Femur (tissue), 1 donor: ENCODE data around the gene GRM4.

Source experiments
- DNase-seq: peaks from one replicate; pipeline ENCODE4 v3.0.0-alpha.2; 2017

Gene GRM4

GRCh38 chr6:34037151-34037550 is 108.7 kb downstream of the GRM4 start:
- DNase-seq, result no peak

GRCh38 chr6:34036357-34037069 is 109.4 kb downstream of the GRM4 start:
- no peak for DNase-seq

DNA sequence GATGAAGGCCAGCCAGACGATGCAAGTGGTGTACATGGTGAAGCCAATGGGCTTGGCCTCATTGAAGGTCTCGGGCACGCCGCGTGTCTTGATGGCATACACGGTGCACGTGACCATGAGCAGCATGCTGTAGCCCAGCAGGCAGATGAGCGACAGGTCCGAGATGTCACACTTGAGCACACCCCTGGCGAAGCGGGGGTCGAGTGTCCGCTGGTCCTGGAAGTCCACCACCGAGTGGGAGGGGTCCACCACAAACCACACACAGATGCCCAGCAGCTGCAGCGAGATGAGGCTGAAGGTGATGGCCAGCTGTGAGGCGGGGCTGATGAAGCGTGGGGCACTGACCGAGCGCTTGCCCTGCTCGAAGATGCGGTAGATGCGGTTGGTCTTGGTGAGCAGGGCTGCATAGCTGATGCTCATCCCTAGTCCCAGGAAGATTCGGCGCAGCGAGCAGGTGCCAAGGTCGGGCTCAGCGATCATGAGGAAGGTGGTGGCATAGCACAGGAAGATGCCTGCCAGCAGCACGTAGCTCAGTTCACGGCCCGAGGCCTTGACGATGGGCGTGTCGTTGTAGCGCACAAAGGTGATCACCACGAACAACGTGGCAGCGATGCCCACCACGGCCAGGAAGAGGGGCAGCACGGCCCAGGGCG is 110.1 kb downstream of the GRM4 start:
- DNase-seq, result no peak

GRCh38 chr6:34035161-34035560 is 110.7 kb downstream of the GRM4 start:
- no peak for DNase-seq

- no peak for DNase-seq
Observed at GRCh38 chr6:34032856-34033255, 113.0 kb downstream of the GRM4 start.

- no peak for DNase-seq
Observed at GRCh38 chr6:34031625-34032383, 114.1 kb downstream of the GRM4 start.

- DNase-seq, result no peak
Observed at GRCh38 chr6:34030831-34031624, 114.9 kb downstream of the GRM4 start.

- DNase-seq, result no peak
Observed at GRCh38 chr6:34029489-34030280, 116.2 kb downstream of the GRM4 start.

DNA sequence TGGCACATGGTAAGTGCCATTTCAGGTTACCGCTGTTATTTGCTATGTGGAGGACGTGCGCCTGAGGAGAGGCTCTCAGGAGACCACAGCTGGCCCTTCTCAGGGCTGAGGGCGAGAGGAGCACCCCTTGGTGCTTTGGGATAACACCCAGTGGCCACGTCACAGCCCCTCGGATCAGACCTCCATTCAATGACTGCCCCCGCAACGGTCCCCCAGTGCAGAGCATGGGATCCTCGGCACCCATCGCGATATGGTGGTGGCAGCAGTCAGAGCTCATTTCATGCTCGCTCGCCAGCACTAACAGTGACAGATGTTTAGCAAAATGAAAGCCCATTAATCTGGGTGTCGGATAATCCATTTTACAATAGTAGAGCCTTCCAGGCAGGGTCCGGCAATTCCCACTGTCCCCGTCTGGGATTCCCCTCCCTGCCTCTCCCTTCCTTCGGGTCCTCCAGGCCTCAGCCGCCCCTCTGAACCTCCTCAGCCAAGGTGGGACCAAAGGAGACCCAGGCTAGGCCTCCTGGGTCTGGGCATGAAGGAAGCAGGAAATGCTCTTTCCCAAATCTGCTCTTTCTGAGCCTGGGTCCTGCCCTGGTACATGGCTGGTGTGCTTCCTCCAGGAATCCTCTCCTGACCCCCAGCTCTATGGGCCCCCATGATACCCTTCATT is 117.1 kb downstream of the GRM4 start:
- no peak for DNase-seq

DNA sequence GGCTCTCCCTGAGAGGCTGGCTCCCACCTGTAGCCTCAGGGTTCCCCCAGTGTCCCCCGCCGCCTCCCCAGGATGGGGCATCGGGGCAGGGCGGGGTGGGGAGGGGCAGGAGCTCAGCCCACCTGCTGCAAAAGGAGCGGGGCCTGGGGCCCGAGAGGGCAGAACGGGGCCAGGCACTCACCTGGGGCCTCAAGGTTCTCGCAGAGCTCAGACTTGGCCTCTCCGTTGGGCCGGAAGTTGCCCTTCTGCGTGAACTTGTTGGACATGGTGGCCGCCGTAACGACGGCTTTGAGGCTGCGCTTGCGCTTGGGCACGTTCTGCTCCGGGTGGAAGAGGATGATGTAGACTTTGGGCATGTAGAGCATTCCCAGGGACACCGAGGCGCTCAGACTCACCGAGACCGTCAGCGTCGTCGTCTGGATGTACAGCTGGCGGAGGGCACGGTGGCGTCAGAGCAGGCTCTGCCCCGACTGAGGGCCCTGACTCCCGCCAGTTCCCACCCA is 117.9 kb downstream of the GRM4 start:
- DNase-seq, result no peak

GRCh38 chr6:34027445-34027936 is 118.4 kb downstream of the GRM4 start:
- DNase-seq, result peak; percentile 49

DNA sequence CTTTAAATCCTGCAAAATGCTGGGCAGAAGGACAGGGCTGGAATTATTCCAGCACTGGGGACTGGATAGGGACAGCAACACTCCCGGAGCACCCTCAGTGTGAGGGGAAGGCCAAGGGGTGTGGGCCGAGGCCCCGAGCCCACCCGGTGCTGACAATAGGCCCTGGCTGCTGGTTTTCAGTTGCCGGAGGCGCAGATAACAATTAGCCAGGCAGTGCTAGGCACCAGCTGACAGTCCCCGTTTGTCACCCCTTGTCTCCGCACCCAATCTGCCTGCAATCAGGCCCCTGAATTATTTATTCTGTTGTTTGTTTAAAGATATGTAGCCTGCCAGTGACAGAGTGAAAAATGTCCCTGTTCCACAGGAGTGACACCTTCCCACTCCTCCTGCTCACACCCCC is 120.0 kb downstream of the GRM4 start:
- DNase-seq, result no peak

- DNase-seq, result no peak
Observed at GRCh38 chr6:34025112-34025807, 120.6 kb downstream of the GRM4 start.

DNA sequence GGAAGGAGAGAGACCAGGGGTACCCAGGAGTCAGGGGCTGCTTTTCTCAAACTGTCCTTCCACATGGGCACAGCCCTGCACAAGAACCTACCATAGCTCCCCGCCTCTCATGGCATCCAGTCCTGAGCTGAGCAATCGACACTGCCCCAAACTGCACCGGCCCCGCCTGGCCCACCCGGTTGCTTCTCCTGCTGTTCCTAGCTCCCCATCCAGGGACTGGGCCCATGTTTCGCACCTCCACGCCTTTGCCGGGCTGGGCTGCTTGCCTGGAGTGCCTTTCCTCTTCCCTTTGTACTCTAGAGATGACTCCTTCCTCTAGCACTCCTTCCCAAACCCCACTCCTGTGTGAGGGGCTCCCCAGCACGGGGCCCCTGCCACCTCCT is 123.0 kb downstream of the GRM4 start:
- no peak for DNase-seq

DNA sequence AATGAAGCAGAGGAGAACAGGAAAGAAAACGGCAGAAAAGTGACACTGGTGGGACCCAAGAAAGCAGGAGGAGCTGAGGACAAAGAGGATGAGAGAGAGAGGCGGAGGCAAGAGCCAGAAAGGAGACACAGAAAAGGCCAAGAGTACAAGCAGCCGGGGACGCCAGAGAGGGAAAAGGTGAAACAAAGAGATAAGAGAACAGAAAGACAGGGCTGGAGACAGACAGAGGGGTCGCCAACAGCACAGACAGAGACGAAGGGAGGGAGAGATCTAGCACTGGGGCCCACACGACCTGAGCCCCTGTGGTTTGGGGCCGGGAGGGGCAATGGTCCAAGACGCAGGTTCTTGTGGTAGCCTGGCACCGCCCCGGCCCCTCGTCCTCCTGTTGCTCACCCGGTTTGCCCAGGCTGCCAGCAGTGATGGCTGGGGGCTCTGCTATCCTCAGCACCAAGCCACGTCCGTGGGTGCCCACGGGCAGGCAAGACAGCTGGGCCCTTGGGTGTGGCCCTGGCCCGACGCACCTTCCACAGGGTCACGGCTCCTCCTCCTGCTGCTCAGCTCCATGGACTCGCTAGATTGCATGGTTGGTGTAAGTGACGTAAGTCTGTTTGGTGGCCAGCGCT is 123.5 kb downstream of the GRM4 start:
- no peak for DNase-seq

DNA sequence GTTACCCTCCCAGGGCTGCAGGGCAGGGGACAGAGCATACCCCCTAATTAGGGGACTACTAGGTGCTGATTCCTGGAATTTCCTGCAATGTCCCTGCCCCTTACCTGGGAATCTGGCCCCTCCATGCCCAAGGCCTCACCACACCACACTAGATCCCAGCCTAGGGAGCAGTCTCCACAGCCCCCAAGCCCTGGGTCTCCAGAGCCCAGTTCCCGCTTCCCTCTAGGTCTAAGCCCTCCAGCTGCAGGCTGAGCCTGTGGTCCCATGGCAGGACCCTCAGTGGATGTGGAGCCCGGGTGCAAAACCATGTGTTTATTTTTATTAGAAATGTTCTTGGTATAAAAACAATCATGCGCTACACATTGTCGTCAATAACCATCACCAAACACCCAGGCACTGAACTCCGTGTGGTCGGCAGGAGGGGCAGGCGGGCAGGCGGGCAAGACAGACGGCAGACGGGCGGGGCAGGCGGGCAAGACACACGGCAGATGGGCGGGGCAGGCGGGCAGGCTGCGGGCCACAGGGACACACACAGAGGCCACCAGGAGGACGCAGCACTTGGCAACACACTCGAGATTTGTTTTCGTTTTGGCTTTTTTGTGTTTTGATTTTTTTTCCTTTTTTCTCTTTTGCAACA is 124.2 kb downstream of the GRM4 start:
- peak; percentile 43 for DNase-seq

GRCh38 chr6:34020807-34021553 is 124.9 kb downstream of the GRM4 start:
- no peak for DNase-seq

GRCh38 chr6:34020278-34020677 is 125.6 kb downstream of the GRM4 start:
- no peak for DNase-seq
